ENCODE results near the gene CACNB2. TPM values are rescaled to one million over a fixed set of nuclear protein-coding genes. Genes with fewer than 3 reads are reported as not detected.
A peak's percentile ranks its signal among the peaks of the same experiment; 100 is the strongest.

CACNB2 gene
- total and polyA plus RNA-seq, 2 experiments from 2014 or later, result 101 to 172 TPM

- no peaks in the 10 kb centered on the region for H3K27me3 ChIP-seq
- no peak overlapping the region for H3K4me3 ChIP-seq
- no peaks in the 10 kb centered on the region for H3K9me3 ChIP-seq (ENCODE audit: low read depth)
- H3K27ac ChIP-seq, result peak overlapping the region; percentile 65
- H3K4me1 ChIP-seq (ENCODE audit: low read depth), result peaks cover 12% of the 10 kb centered on the region
- H3K36me3 ChIP-seq, result no peaks in the 10 kb centered on the region
- TF ChIP-seq CTCF (IDR thresholded peaks at IDR 0.05; ENCODE audit: low read depth, low read length), result no peak
- DNase-seq (ENCODE audit: low read depth in 1 of 2, low spot score in 1 of 2), result peak in 1 of 2 donors; percentile 33
These were observed 350.5 kb downstream of the CACNB2 start for GRCh38 chr10:18490755-18491154.

DNA sequence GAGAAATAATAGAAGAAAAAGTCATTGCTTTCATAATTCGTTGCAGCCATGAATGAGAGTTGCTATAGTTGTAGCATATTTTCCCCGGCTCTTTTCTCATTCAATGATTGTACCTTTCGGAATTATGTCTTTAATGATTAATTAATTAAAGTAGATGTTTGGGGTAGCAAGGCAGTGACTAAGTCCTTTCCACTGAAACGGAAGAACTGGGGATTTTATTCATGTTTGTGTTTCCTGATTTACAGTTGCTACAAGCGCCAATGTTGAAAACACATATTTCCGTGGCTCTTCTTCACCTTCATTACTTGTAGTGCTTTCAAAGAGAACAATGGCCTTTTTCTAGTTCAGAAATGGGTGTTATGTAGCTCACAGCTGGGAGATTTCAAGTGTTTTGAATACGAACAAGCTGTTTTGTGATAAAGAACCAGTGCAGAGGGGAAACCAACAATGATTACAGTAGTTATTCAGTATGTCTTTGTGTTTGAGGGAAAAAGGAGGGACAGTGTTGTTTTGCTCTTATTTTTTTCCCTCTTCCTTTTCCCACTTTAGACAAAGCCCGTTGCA, 357.7 kb downstream of the CACNB2 start:
- DNase-seq (ENCODE audit: low read depth in 1 of 2, low spot score in 1 of 2), result peak in 1 of 2 donors; percentile 70
- H3K9me3 ChIP-seq (ENCODE audit: low read depth), result no peaks in the 10 kb centered on the region

GRCh38 chr10:18498998-18499397, 358.8 kb downstream of the CACNB2 start:
- no peak for TF ChIP-seq CTCF (IDR thresholded peaks at IDR 0.05; ENCODE audit: low read depth, low read length)
- Histone ChIP-seq H3K36me3 (peaks cover 18% of the 10 kb centered on the region), H3K27ac (no peak overlapping the region), H3K4me3 (no peak overlapping the region), H3K27me3 (no peaks in the 10 kb centered on the region), H3K4me1 (ENCODE audit: low read depth) (peaks cover 6% of the 10 kb centered on the region), H3K9me3 (ENCODE audit: low read depth) (no peaks in the 10 kb centered on the region)
- DNase-seq (ENCODE audit: low read depth in 1 of 2, low spot score in 1 of 2), result peak in 1 of 2 donors; percentile 43

More for the DNA sequence above, 357.7 kb downstream of the CACNB2 start:
- no peak overlapping the region for H3K4me3 ChIP-seq
- peaks cover 6% of the 10 kb centered on the region for H3K4me1 ChIP-seq (ENCODE audit: low read depth)
- H3K27me3 ChIP-seq, result no peaks in the 10 kb centered on the region
- no peak for TF ChIP-seq CTCF (IDR thresholded peaks at IDR 0.05; ENCODE audit: low read depth, low read length)
- peaks cover 15% of the 10 kb centered on the region for H3K36me3 ChIP-seq
- peak overlapping the region; percentile 77 for H3K27ac ChIP-seq

DNA sequence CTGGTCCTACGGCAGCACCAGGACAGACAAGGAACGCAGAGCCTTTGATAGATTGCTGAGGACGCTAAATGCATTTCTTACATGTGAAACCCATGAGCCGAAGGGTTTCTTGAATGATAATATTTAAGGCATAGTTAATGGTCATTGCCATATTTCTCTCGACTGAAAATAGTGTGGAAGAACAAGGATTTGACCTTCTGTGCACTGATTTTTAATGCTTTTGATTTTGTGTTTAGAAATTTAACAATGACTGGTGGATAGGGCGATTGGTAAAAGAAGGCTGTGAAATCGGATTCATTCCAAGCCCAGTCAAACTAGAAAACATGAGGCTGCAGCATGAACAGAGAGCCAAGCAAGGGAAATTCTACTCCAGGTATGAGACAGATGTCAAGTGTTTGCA, 360.4 kb downstream of the CACNB2 start:
- Histone ChIP-seq H3K9me3 (ENCODE audit: low read depth) (no peaks in the 10 kb centered on the region), H3K4me1 (ENCODE audit: low read depth) (peaks cover 6% of the 10 kb centered on the region), H3K27ac (no peak overlapping the region), H3K4me3 (no peak overlapping the region), H3K27me3 (no peaks in the 10 kb centered on the region), H3K36me3 (peaks cover 18% of the 10 kb centered on the region)
- no peak for DNase-seq (ENCODE audit: low read depth in 1 of 2, low spot score in 1 of 2)
- no peak for TF ChIP-seq CTCF (IDR thresholded peaks at IDR 0.05; ENCODE audit: low read depth, low read length)

GRCh38 chr10:18501198-18501597, 361.0 kb downstream of the CACNB2 start:
- H3K4me3 ChIP-seq, result no peak overlapping the region

More at GRCh38 chr10:18501198-18501597, 361.0 kb downstream of the CACNB2 start:
- no peaks in the 10 kb centered on the region for H3K27me3 ChIP-seq
- H3K36me3 ChIP-seq, result peaks cover 18% of the 10 kb centered on the region
- H3K9me3 ChIP-seq (ENCODE audit: low read depth), result no peaks in the 10 kb centered on the region
- H3K4me1 ChIP-seq (ENCODE audit: low read depth), result peaks cover 6% of the 10 kb centered on the region
- no peak for DNase-seq (ENCODE audit: low read depth in 1 of 2, low spot score in 1 of 2)
- no peak for TF ChIP-seq CTCF (IDR thresholded peaks at IDR 0.05; ENCODE audit: low read depth, low read length)
- no peak overlapping the region for H3K27ac ChIP-seq

Data from cardiac muscle cell (in vitro differentiated cells and primary cell).